Neural progenitor cell (in vitro differentiated cells): ENCODE results near the gene HOXD11.

Source experiments
- EZH2 ChIP-seq: fragments of 200-600 bp; sonication (generic); IDR thresholded peaks from 2 replicates; pipeline ENCODE4 v1.6.1; 2017; ENCODE audit warnings: antibody characterized with exemption, mild to moderate bottlenecking, moderate library complexity
- EZH2phosphoT487 ChIP-seq: fragments of 200-600 bp; sonication (generic); IDR thresholded peaks from 2 replicates; pipeline ENCODE4 v1.6.1; 2017; ENCODE audit warnings: antibody characterized with exemption
- TF ChIP-seq, protein P1 (sequence below): fragments of 200-600 bp; sonication (generic); IDR thresholded peaks from 2 replicates; pipeline ENCODE4 v1.5.1; 2017; ENCODE audit warnings: antibody characterized with exemption, mild to moderate bottlenecking

- TF ChIP-seq EZH2 (no peak), EZH2phosphoT487 (no peak)
- TF ChIP-seq, protein P1, sequence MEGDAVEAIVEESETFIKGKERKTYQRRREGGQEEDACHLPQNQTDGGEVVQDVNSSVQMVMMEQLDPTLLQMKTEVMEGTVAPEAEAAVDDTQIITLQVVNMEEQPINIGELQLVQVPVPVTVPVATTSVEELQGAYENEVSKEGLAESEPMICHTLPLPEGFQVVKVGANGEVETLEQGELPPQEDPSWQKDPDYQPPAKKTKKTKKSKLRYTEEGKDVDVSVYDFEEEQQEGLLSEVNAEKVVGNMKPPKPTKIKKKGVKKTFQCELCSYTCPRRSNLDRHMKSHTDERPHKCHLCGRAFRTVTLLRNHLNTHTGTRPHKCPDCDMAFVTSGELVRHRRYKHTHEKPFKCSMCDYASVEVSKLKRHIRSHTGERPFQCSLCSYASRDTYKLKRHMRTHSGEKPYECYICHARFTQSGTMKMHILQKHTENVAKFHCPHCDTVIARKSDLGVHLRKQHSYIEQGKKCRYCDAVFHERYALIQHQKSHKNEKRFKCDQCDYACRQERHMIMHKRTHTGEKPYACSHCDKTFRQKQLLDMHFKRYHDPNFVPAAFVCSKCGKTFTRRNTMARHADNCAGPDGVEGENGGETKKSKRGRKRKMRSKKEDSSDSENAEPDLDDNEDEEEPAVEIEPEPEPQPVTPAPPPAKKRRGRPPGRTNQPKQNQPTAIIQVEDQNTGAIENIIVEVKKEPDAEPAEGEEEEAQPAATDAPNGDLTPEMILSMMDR = no peak
These were observed 8.0 kb downstream of the HOXD11 start for GRCh38 chr2:176114930-176115625.
